ENCODE results near the gene TTLL8. TPM values are rescaled to one million over a fixed set of nuclear protein-coding genes. Genes with fewer than 3 reads are reported as not detected.

The TTLL8 gene
- total RNA-seq, 4 donors from 2014 or later = not detected

DNA sequence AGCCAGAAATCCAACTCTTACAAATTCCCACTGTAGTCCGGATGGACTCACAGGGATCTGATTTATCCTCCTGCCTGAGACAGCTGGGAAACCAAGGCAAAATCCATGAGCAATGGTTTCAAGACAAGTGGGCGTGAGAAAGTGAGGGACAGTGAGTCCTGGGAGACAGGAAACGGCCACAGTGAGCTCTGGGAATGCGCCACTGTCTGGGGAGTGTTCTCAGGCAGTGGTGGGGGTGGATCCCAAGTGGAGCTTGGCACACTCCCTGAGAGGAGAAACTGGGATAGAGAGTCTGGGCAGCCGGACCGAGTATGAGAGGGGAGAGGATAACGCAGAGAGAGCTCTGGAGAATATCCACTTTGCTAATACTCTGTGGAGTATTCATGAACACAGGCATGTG is 55.3 kb downstream of the TTLL8 start:
- Histone ChIP-seq H3K36me3 (no peaks in the 10 kb centered on the region), H3K27ac (no peak overlapping the region), H3K27me3 (peaks cover 26% of the 10 kb centered on the region), H3K9me3 (no peaks in the 10 kb centered on the region), H3K4me1 (peaks cover 5% of the 10 kb centered on the region), H3K4me3 (no peak overlapping the region)
- 76% methylated on average over 7 of the region's 7 CpGs for WGBS
- TF ChIP-seq POLR2AphosphoS5 (IDR thresholded peaks at IDR 0.05) = no peak
- no peak for DNase-seq (ENCODE audit: low spot score in 2 of 2)

- H3K27ac ChIP-seq = no peak overlapping the region
- H3K27me3 ChIP-seq = peaks cover 26% of the 10 kb centered on the region
- no peak for TF ChIP-seq POLR2AphosphoS5 (IDR thresholded peaks at IDR 0.05)
- TF ChIP-seq, protein P1, sequence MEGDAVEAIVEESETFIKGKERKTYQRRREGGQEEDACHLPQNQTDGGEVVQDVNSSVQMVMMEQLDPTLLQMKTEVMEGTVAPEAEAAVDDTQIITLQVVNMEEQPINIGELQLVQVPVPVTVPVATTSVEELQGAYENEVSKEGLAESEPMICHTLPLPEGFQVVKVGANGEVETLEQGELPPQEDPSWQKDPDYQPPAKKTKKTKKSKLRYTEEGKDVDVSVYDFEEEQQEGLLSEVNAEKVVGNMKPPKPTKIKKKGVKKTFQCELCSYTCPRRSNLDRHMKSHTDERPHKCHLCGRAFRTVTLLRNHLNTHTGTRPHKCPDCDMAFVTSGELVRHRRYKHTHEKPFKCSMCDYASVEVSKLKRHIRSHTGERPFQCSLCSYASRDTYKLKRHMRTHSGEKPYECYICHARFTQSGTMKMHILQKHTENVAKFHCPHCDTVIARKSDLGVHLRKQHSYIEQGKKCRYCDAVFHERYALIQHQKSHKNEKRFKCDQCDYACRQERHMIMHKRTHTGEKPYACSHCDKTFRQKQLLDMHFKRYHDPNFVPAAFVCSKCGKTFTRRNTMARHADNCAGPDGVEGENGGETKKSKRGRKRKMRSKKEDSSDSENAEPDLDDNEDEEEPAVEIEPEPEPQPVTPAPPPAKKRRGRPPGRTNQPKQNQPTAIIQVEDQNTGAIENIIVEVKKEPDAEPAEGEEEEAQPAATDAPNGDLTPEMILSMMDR (IDR thresholded peaks at IDR 0.05) = no peak
- no peaks in the 10 kb centered on the region for H3K36me3 ChIP-seq
- DNase-seq (ENCODE audit: low spot score in 2 of 2) = no peak
- H3K9me3 ChIP-seq = no peaks in the 10 kb centered on the region
- H3K4me3 ChIP-seq = no peak overlapping the region
- 75% methylated on average over 12 of the region's 16 CpGs for WGBS
- peaks cover 5% of the 10 kb centered on the region for H3K4me1 ChIP-seq
Measured at GRCh38 chr22:50001388-50002231, 56.5 kb downstream of the TTLL8 start.

DNA sequence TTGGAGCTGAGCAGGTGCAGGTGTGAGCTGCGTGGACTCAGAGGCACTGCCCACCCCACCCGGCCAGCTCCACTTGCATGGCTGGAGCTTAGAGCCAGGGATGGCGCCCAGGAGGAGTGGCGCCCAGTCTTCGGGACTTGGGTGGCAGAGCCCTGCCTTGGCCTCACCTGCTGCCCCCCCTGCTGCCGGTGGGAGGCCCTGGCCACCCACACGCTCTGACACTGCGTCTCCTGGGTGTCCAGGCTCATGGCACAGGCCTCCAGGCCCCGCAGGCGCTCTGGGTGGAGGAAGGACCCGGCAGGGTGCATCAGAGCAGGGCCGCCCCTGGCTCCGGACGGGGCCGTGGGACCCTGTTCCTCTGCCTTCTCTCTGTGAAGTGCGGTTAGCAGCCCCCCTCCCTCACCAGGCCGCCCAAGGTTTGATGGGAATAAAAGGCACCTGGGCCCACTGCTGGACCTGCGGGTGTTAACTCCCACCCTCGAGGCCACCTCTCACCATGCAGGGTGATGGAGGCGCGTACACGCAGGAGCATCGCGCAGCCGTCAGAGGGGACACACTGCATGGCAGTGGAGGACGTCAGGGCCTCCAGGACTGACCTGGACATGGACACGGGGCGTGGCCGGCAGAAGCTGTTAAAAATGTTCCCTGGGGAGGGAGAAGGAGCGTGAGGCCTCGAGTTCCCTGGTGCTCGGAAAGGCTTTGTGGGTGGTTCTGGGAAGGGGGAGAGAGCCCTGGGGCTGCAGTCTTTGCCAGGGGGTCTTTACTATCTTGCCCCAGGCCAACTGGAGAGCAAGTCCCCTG is 57.3 kb downstream of the TTLL8 start:
- Histone ChIP-seq H3K27ac (no peak overlapping the region), H3K4me1 (peaks cover 5% of the 10 kb centered on the region), H3K27me3 (peaks cover 26% of the 10 kb centered on the region), H3K9me3 (no peaks in the 10 kb centered on the region), H3K4me3 (no peak overlapping the region), H3K36me3 (no peaks in the 10 kb centered on the region)
- TF ChIP-seq EP300 (IDR thresholded peaks at IDR 0.05) (no peak), POLR2AphosphoS5 (IDR thresholded peaks at IDR 0.05) (no peak), POLR2A (IDR thresholded peaks at IDR 0.05) (no peak)
- TF ChIP-seq, protein P1 (IDR thresholded peaks at IDR 0.05) = no peak
- WGBS = 86% methylated on average over 13 of the region's 32 CpGs
- DNase-seq (ENCODE audit: low spot score in 2 of 2) = no peak

GRCh38 chr22:49999946-50000586 is 58.0 kb downstream of the TTLL8 start:
- Histone ChIP-seq H3K36me3 (no peaks in the 10 kb centered on the region), H3K27ac (no peak overlapping the region), H3K27me3 (peaks cover 26% of the 10 kb centered on the region), H3K4me3 (peak overlapping the region; percentile 27), H3K4me1 (peaks cover 5% of the 10 kb centered on the region), H3K9me3 (no peaks in the 10 kb centered on the region)
- no peak for DNase-seq (ENCODE audit: low spot score in 2 of 2)
- WGBS = 44% methylated on average over 26 of the region's 41 CpGs
- TF ChIP-seq POLR2A (IDR thresholded peaks at IDR 0.05) = no peak
- no peak for TF ChIP-seq POLR2AphosphoS5 (IDR thresholded peaks at IDR 0.05)
- no peak for TF ChIP-seq EP300 (IDR thresholded peaks at IDR 0.05)
- TF ChIP-seq, protein P1 (IDR thresholded peaks at IDR 0.05) = no peak

DNA sequence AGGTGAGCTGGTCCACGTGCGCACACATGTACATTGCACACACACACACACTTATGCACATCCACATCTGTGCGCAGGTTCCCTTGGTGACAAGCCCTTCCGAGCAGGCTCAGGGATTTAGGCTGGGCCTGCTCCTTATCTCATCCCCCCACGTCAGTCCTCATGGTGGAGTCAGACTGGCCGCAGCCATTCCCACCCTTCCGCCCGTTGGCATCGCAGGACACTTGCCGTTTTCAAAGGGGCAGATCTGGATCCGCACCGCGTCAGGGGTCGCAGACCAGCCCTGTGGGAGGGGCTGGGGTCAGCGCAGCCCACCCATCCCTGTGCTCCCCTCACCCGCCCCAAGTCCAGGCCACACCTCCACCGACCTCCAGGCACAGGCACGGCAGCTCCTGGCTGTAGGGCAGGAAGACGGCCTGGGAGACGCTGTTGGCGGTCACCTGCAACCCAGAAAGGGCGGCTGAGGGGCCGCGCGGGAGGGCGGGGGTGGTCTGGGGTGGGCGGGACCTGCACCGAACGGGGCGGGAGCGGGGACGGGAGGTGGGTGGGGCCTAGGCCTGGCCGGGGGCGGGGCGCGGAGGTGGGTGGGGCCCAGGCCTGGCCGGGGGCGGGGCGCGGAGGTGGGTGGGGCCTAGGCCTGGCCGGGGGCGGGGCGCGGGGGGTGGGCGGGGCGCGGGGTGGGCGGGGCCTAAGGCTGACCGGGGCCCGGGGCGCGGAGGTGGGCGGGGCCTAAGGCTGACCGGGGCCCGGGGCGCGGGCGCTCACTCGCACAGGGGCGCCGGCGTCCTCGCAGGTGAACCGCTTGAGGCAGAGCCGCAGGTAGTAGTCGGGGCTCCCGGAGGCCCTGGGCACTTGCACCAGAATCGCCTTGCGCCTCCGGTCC is 58.8 kb downstream of the TTLL8 start:
- peak in 1 of 2 donors; percentile 35 for DNase-seq (ENCODE audit: low spot score in 2 of 2)
- Histone ChIP-seq H3K4me1 (peaks cover 5% of the 10 kb centered on the region), H3K27me3 (peaks cover 26% of the 10 kb centered on the region), H3K36me3 (no peaks in the 10 kb centered on the region), H3K9me3 (no peaks in the 10 kb centered on the region), H3K4me3 (peak overlapping the region; percentile 27), H3K27ac (no peak overlapping the region)
- 32% methylated on average over 20 of the region's 70 CpGs for WGBS
- TF ChIP-seq, protein P1 (IDR thresholded peaks at IDR 0.05) = no peak
- TF ChIP-seq EP300 (IDR thresholded peaks at IDR 0.05) = no peak
